GM19324 (cell line): ENCODE results near the gene NOS3.
"Not testable (repeated sequence)": the region's sequence is repeated elsewhere in the genome, so short reads cannot be mapped to it uniquely, and the experiment has no call there.

Experiments
- ATAC-seq: cut with Tn5 transposase; IDR thresholded peaks from one replicate; pipeline ENCODE4 v1.9.1; 2021; ENCODE audit warnings: mild to moderate bottlenecking, moderate library complexity; ENCODE audit not compliant: unreplicated experiment, low FRiP score

Gene NOS3

DNA sequence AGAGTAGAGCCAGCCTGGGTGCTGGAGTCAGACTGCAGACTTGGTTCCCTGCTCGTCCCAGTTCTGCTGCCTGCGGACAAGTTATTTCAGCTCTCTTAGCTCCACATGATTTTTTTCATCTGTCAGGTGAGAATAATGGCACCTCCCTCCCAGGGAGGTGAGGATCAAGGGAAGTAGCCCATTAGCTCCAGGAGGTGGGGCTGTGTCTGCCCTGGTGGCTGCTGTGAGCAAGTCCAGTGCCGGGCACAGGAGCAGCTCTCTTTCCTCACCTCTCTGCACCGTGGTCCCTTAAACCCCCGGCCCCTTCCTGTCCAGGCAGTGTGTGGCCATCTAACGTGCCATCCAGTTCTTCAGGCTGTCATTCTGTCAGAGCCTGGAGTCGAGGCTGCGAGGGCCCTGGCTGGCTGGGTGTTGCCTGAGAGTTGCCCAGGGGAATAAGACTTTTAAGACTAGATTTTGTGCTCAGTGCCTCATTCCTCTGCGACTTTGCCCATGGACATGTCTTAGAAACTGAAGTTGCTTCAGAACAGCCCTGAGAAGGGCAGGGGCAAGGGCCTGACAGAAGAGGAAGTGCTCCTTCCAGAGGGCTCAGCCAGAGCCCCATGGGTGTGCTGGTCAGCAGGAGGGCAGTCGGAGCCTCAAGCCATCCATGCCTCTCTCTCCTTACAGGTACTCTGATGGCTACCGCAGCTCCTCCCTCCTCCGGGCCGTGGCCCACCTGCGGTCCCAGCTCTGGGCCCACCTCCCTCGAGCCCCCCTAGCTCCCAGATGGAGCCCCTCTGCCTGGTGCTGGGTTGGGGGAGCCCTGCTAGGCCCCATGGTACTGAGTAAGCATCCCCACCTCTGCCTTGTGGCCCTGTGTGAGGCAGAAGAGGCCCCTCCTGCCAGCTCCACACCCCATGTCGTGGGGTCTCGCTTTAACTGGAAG is 42.4 kb downstream of the NOS3 start:
- no peak for ATAC-seq

DNA sequence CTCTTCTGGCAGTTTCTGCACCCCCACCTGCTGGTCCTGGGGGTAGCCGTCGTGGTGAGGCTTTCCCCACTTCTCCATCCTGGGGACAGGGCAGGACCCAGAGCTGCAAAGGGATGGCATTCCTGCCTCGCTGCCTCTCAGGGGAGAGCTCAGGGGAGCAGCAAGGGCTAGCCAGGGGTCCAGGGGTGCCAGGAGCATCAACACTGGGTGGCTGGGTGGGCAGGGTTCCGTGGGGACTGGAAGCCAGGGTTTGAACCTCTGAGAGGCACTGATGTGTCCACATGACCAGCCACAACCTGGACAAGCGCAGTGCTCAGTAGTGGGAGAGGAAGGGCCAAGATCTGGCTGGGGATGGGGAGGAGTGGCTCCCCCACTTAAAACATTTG is 43.0 kb downstream of the NOS3 start:
- ATAC-seq: no peak

DNA sequence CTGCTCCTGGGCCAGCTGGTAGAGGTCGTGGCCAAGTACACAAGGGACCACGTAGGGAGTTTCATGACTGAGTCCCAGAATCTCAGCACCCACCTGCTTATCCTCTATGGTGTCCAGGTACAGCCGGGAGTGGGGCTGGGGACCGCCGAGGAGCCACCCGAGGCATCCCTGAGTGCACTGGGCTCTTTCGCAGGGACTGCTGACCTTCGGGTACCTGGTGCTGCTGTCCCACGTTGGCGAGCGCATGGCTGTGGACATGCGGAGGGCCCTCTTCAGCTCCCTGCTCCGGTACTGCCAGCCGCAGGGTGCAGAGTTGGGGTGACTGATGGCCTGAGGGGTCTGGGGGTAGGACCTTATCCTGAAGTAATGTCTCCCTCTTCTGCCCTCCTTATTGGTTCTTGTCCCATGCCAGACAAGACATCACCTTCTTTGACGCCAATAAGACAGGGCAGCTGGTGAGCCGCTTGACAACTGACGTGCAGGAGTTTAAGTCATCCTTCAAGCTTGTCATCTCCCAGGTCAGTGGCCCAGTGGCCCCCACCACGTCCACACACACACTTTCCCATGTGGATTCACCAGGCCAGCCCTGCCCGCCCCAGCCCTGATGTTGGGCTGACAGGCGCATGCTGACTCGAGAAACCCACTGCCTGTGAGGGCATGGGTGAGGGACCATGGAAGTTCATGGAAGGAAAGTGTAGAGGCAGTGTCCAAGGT is 43.7 kb downstream of the NOS3 start:
- no peak for ATAC-seq

DNA sequence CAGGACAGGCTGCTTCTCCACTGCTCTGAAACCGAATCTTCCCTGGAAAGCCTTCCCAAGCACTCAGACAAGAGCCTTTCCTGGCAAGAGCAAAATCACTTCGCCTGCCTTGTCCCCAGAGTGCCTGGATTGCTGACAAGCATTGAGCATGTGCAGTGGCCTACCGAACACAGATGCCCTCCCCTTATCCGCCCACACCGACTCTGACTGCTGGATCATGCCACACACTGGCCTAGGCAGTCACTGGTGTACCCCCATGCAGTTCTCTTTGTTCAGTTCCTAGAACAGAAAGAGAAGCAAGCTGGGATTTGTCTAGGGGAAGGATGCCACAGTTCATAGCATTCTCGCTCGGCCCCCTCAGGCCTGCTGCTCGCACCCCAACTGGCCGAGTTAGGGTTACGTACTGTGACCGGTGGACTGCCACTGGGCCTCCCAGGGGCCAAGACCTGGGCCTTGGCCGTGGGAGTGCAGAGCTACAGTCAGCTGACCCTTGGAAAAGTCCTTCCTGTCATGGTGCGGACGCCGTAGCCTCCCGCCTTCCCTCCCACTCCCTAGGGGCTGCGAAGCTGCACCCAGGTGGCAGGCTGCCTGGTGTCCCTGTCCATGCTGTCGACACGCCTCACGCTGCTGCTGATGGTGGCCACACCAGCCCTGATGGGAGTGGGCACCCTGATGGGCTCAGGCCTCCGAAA is 44.4 kb downstream of the NOS3 start:
- ATAC-seq: no peak

DNA sequence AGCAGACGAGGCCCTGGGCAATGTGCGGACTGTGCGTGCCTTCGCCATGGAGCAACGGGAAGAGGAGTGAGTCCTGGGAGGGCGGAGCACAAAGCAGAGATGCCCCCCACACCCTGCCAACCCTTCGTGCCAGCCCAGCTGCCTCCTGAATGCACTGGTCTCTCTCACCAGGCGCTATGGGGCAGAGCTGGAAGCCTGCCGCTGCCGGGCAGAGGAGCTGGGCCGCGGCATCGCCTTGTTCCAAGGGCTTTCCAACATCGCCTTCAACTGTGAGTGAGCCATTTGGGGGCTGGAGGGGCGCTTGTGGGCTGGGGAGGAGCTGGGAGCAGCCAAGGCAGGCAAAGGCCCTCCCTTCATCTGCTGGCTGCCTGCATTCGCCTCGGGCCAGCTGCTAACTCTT is 45.1 kb downstream of the NOS3 start:
- no peak for ATAC-seq

DNA sequence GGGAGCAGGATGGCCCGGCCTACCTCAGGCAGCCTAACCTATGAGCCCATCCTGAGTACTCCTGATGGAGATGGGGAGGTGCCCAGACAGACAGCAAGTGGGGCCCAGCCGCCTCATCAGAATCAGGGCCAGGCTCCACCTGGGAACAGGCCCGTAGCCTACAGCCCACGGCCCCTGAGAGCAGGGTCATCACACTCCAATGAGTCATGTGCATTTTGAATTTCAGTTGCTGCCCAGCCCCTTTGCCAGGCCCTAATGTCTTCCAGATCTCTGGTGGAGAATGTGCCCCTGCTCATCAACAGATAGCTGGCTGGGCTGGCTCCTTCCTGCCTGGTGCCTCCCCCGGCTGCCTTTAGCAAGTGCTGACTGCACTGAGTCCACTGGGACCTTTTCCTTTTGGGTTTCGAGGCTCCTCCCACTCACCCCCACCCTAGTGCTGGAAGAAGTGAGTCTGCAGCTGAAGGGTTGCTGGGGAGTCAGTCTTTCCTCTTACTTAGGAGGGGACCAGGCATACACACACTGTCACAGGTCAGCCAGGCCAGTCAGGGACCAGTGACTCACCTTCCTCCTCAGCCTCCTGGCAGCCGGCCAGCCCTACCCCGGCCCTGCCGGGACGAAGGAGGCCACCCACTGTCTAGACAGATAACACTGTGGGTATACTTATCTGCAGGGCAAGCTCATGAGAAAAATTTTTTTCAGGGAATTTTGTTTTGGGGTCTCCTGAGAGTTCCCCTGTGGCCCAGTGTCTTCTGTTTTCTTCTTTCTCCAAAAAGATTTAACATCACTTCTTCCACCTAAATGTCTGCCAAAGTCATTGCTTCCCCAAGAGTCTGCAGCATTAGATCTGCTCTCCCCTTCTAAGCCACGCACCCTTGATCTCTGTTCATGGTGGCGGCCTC is 48.4 kb downstream of the NOS3 start:
- no peak for ATAC-seq

DNA sequence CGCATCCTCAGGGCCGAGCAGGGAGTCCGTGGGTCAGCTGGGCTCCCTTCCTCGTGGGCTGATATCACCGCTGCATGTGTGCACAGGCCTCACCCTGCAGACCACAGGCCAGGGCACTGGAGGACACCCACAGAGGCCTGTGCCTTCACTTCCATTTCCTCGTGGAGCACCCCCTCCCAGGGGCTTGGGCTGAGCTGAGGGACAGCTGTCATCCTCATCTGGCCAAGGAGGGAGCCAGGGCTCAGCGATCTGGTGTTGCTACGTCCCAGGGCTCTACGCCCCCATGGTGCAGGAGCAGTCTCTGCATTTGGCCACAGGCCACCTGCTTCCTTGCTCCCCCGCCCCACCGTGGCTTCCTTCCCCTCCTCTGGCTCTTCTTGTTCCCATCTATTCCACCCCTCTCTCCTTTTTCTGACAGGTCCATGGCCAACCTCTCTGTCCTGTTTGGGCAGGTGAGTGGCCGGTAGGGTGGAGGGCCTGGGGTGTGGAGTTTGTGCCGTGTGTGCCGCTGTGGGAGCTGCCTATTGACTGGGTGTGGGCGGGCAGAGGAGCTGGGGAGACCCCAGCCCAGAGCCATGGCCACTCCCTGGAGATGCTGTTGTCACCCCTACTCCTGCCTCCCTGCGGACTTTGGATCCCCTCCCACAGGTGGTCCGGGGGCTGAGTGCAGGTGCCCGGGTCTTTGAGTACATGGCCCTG is 49.2 kb downstream of the NOS3 start:
- no peak for ATAC-seq

DNA sequence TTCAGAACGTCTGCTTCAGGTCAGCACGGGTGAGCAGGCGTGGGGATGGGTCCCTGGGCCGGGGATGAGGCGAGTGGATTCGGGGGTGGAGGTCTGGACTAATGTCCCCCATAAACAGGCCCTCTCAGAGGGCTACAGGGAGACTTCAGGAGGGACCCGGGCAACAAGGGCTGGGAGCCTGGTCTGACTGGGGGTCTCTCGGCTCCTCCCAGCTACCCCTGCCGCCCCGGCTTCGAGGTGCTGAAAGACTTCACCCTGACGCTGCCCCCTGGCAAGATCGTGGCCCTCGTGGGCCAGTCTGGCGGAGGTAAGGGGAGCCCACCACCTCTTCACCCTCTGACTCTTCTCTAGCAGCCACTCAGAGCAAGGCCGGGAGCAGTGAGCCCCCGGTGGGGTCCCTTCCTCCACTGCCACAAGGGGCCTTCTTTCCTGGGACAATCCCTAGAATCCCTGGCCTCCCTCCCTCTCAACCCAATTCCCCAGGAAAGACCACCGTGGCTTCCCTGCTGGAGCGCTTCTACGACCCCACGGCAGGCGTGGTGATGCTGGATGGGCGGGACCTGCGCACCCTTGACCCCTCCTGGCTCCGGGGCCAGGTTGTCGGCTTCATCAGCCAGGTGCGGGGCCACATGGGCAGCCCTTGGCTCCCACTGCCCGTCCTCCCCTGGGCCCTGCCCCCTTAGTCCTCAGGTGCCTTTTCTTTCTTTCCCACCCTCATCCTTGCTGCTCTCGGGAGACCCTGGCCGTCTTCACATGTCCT is 50.0 kb downstream of the NOS3 start:
- ATAC-seq: no peak

DNA sequence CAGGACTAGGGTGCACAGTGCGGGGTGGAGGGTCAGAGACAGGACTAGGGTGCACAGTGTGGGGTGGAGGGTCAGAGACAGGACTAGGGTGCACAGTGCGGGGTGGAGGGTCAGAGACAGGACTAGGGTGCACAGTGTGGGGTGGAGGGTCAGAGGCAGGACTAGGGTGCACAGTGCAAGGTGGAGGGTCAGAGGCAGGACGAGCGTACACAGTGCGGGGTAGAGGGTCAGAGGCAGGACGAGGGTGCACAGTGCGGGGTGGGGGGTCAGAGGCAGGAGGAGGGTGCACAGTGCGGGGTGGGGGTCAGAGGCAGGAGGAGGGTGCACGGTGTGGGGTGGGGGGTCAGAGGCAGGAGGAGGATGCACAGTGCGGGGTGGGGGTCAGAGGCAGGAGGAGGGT is 52.6 kb downstream of the NOS3 start:
- not testable (repeated sequence) for ATAC-seq

DNA sequence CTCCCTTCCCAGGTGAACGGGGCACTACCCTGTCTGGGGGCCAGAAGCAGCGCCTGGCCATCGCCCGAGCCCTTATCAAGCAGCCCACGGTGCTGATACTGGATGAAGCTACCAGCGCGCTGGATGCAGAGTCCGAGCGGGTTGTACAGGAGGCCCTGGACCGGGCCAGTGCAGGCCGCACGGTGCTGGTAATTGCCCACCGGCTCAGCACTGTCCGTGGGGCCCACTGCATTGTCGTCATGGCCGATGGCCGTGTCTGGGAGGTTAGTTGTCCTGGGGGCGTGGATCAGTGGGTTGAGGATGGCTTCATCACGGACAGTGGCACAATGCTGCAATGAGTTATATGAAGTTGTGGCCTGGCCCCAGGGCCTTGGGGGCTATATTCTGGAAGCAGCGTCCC is 53.1 kb downstream of the NOS3 start:
- ATAC-seq: no peak

DNA sequence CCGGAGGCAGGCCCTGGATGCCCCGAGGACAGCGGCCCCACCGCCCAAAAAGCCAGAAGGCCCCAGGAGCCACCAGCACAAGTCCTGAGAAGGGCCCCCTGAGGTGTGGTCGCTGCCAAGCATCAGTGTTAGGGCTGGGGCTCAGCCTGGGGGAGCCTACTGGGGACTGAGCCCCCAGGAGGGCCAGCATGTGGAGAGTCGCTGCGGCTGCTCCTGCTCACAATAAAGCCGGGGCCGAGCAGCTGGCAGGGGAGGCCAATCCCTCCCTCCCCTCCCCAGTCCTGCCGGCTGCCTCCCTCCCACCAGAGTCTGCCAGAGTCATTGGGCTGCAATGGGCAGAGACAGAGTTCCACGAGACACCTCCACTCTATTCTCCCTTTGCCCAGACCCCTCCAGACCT is 54.4 kb downstream of the NOS3 start:
- ATAC-seq: no peak

DNA sequence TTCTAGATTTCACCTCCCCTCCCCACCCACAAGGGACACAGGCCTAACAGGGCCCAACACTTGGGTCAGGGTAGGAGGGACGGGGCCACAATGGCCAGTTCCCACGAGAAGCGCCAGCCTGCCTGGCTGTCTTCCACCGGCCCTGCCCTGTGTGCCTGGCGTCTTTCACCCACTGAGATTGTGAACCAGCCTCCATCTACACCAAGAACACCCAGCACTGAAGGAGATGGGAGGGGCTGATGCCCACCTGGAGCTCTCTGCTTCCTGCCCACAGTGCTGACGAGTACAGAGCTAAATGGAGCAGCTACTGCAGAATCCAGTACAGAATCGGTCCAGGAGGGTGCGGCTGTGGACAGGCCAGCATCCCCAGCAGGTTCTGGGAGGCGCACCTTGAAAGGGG is 55.1 kb downstream of the NOS3 start:
- no peak for ATAC-seq

DNA sequence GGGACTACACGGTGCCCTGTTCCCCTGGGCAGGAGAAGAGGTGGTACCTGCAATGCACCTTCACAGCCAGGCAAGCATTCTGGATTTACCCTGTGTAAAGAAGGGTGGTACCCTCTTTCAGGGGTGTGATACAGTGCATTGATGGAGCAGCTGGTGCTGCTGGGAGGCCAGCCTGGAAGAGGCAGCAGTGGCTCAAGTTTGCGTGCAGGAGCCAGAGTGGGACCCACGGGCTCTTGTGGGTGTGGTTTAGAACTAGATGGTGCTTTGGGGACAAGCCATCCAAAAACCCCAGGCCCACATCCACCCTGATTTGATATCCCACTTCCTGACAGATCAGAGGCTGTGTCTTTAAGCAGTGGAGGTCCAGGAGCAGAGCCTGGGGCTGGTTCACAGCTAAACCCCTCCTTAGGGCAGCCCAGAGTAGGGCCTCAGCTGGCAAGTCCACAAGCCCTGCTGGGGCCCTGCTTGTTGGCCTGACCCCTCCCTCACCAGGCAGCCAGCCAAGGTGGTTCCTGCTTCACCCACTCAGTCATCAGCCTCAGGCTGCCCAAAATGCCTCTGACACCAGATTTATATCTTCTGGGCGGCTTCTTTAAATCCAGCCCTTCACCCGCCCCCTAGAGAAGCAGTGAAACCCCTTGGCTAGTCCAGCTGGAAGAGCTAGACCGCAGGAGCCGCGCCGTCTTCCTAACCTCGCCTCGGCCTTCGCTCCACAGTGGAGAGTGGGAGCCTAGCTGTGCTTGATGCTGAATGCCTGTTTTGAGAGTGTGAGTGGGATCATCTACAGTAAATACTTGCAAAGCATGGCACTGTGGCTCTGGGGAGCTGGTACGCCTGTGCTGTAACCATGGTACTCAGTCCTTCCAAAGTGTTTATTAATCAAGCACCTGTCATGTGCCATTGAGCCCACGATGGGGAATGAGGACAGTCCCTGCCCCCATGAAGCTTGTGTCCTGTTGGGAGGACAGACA is 56.1 kb downstream of the NOS3 start:
- ATAC-seq: no peak

DNA sequence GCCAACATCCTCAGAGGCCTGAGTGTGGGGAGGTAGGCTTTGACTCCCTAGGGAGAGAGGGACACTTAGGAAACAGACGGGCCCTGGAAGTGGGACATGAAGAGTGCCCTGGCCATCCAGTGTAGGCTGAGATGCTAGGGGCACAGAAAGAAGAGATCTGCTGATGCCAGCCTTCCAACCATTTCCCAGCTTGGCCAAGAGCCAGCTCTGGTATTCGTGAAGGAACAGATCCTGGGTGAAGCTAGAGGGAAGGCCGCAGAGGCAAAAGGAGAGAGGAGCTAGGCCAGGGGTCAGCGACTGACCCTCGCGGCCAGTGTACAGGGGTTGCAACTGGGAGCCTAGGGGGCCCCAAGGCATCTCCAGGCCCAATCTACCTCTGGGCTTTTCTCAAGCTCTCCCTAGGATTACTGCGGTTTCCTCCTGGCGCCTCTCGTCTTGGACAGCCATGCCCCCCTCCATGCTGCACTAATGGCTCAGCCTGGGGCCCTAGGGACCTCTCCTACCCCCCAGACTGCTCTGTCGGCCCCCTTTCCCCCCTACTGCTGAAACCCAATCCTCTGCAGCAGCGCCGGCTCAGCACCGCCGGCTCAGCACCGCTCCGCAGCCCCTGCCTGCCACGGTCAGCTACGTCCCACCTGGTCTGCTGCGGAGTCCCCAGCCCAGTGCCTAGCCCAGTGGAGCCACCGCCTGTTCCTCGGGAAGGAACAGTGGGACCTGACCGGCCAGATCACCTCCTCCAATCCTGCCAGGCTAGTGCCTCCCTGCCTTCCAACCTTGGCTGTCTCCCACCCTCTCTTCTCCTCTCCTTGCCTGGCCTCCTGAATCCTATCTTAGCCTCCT is 57.4 kb downstream of the NOS3 start, which contains the start of gene ASIC3:
TSS of gene ASIC3 (plus strand) at position 556 of the 840 bp plus-strand sequence. CDS start 355 bp downstream, outside the sequence.
- ATAC-seq: no peak

DNA sequence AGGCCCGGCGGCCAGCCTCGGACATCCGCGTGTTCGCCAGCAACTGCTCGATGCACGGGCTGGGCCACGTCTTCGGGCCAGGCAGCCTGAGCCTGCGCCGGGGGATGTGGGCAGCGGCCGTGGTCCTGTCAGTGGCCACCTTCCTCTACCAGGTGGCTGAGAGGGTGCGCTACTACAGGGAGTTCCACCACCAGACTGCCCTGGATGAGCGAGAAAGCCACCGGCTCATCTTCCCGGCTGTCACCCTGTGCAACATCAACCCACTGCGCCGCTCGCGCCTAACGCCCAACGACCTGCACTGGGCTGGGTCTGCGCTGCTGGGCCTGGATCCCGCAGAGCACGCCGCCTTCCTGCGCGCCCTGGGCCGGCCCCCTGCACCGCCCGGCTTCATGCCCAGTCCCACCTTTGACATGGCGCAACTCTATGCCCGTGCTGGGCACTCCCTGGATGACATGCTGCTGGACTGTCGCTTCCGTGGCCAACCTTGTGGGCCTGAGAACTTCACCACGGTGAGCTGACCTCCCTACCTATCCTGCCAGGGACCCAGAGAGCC is 58.2 kb downstream of the NOS3 start:
- ATAC-seq: no peak

DNA sequence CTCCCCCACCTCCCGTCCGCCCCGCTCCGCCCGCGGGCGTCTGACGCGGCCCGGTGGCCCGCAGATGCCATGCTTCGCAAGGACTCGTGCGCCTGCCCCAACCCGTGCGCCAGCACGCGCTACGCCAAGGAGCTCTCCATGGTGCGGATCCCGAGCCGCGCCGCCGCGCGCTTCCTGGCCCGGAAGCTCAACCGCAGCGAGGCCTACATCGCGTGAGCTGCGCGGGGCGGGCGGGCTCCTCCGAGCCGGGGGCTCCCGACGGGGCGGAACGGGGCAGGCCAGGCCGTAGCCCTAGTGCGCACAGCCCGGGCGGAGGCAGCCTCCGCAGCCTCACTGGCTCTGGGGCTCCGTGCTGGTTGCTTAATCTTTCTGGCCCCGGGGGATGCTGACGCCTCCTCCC is 60.3 kb downstream of the NOS3 start:
- no peak for ATAC-seq

DNA sequence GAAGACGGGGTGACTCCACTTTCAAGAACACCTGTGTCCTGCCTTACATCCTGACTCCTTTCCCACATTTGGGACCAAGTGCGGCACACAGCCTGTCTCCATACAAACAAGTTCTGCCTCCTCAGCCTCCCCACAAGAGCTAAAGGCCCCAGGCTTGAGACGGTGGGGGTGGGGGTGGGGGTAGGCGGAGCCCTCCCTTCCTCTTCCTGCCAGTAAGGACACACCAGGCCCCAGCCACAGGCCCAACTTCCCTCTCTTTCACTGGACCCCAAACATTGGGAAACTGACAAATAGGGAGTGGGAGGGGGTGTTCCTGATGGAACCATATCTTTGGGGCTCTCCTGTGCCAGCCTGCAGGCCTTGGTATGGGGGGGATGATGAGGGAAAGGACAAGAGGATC is 62.3 kb downstream of the NOS3 start:
- no peak for ATAC-seq
